Measurements from ENCODE around the gene LDLRAD4.

LDLRAD4 gene

DNA sequence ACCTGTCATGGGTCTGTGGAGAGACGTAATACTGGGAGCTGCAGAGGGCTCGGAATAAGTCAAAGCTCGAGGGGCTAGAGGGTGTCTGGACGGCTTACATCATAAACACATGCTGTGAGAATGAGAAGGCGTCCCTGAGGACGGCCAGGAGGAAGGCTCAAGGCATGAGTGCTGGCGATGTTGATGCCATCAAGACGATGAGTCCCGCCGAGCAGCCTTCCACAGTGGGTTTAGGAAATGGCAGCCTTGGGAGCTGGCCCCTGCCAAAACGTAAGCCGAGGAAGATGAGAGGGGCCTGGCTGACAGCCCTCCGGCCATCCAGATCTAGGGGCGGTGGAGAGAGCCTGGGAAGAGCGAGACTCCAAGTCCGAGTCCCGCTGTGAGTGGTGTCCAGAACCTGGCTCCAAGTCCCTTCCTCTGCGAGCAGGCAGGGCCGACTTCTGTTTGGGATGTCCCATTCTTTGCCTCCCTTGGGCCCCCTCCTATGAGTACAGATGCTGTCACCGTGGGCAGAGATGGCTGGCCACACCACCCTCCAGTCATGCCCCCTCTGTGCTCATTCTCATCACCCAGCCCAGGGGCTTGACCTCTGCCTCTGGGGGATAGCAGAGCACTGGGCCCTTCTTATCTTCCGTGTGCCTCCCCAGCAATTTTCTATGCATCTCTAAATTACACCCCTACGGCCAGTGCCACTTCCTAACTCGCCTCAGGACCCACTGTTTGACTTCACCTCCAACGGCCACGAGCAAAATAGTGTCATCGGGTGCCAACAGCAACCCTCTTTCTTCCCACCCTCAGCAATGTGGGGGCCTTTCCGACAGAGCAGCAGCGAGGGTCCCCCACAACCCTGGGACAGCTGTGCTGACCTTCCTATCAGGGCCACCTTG lies 332.1 kb downstream of the LDLRAD4 start:
- Histone ChIP-seq H2AFZ (ENCODE audit: low read depth) (no peak overlapping the region), H3K79me2 (ENCODE audit: insufficient read depth, low read depth) (no peaks in the 10 kb centered on the region), H3K27me3 (ENCODE audit: insufficient read depth, low read depth) (no peaks in the 10 kb centered on the region), H3K4me2 (no peak overlapping the region), H3K4me3 (IDR thresholded peaks at IDR 0.05; ENCODE audit: insufficient read depth, low read depth, low read length) (no peak overlapping the region), H4K20me1 (ENCODE audit: insufficient read depth) (no peaks in the 10 kb centered on the region), H3K27ac (no peak overlapping the region), H3K9ac (no peak overlapping the region), H3K4me1 (ENCODE audit: low read depth, poor library complexity, severe bottlenecking) (no peaks in the 10 kb centered on the region), H3K36me3 (ENCODE audit: insufficient read depth) (no peaks in the 10 kb centered on the region)
- no peak for TF ChIP-seq CTCF (conservative IDR thresholded peaks at IDR 0.05; ENCODE audit: low read depth, low read length)

- Histone ChIP-seq H3K4me2 (no peak overlapping the region), H3K9ac (no peak overlapping the region), H3K4me1 (ENCODE audit: low read depth, poor library complexity, severe bottlenecking) (no peaks in the 10 kb centered on the region), H4K20me1 (ENCODE audit: insufficient read depth) (no peaks in the 10 kb centered on the region), H3K27me3 (ENCODE audit: insufficient read depth, low read depth) (no peaks in the 10 kb centered on the region), H3K4me3 (IDR thresholded peaks at IDR 0.05; ENCODE audit: insufficient read depth, low read depth, low read length) (no peak overlapping the region), H3K27ac (no peak overlapping the region), H3K36me3 (ENCODE audit: insufficient read depth) (no peaks in the 10 kb centered on the region), H2AFZ (ENCODE audit: low read depth) (no peak overlapping the region), H3K79me2 (ENCODE audit: insufficient read depth, low read depth) (no peaks in the 10 kb centered on the region)
- TF ChIP-seq CTCF (conservative IDR thresholded peaks at IDR 0.05; ENCODE audit: low read depth, low read length), result no peak
Measured at GRCh38 chr18:13551305-13551603, 332.7 kb downstream of the LDLRAD4 start.

GRCh38 chr18:13551841-13552733 lies 333.5 kb downstream of the LDLRAD4 start:
- Histone ChIP-seq H3K4me3 (IDR thresholded peaks at IDR 0.05; ENCODE audit: insufficient read depth, low read depth, low read length) (no peak overlapping the region), H3K79me2 (ENCODE audit: insufficient read depth, low read depth) (no peaks in the 10 kb centered on the region), H3K4me2 (no peak overlapping the region), H3K9ac (no peak overlapping the region), H3K36me3 (ENCODE audit: insufficient read depth) (no peaks in the 10 kb centered on the region), H3K27me3 (ENCODE audit: insufficient read depth, low read depth) (no peaks in the 10 kb centered on the region), H4K20me1 (ENCODE audit: insufficient read depth) (no peaks in the 10 kb centered on the region), H3K27ac (no peak overlapping the region), H3K4me1 (ENCODE audit: low read depth, poor library complexity, severe bottlenecking) (no peaks in the 10 kb centered on the region), H2AFZ (ENCODE audit: low read depth) (no peak overlapping the region)
- TF ChIP-seq CTCF (conservative IDR thresholded peaks at IDR 0.05; ENCODE audit: low read depth, low read length), result no peak

GRCh38 chr18:13553449-13553848 lies 334.9 kb downstream of the LDLRAD4 start:
- H3K36me3 ChIP-seq (ENCODE audit: insufficient read depth), result no peaks in the 10 kb centered on the region
- H3K9ac ChIP-seq, result no peak overlapping the region
- no peak overlapping the region for H3K27ac ChIP-seq
- H4K20me1 ChIP-seq (ENCODE audit: insufficient read depth), result no peaks in the 10 kb centered on the region
- no peak overlapping the region for H2AFZ ChIP-seq (ENCODE audit: low read depth)
- no peak for TF ChIP-seq CTCF (conservative IDR thresholded peaks at IDR 0.05; ENCODE audit: low read depth, low read length)
- no peak overlapping the region for H3K4me3 ChIP-seq (IDR thresholded peaks at IDR 0.05; ENCODE audit: insufficient read depth, low read depth, low read length)
- H3K4me1 ChIP-seq (ENCODE audit: low read depth, poor library complexity, severe bottlenecking), result no peaks in the 10 kb centered on the region
- no peaks in the 10 kb centered on the region for H3K27me3 ChIP-seq (ENCODE audit: insufficient read depth, low read depth)
- no peak overlapping the region for H3K4me2 ChIP-seq
- no peaks in the 10 kb centered on the region for H3K79me2 ChIP-seq (ENCODE audit: insufficient read depth, low read depth)
